Stomach (tissue), 9 donors: ENCODE measurements around the gene TNPO3. TPM values are rescaled to one million over a fixed set of nuclear protein-coding genes. Genes with fewer than 3 reads are reported as not detected.
A peak's percentile ranks its signal among the peaks of the same experiment; 100 is the strongest.

Source experiments
- DNase-seq, 2 donors: peaks; one replicate each; pipeline versions ENCODE4 v3.0.0 to v3.0.0-alpha.2; 2013 to 2019
- H3K27ac ChIP-seq, 5 donors: fragments of 200-600 bp in 4 of 5; sonication (generic) in 4 of 5; one replicate each; pipeline ENCODE4 v1.5.1; 2013 to 2019; ENCODE audit warnings: mild to moderate bottlenecking in 1 of 5, moderate library complexity in 1 of 5
- H3K27me3 ChIP-seq, 3 donors: fragments of 200-600 bp; sonication (generic); one replicate each; pipeline ENCODE4 v1.5.1; 2017 to 2019; ENCODE audit warnings: mixed run types in 1 of 3
- H3K36me3 ChIP-seq, 4 donors: fragments of 200-600 bp; sonication (generic); 1 replicate in 3 of 4; 2 replicates in 1 of 4; pipeline ENCODE4 v1.5.1; 2016 to 2019
- H3K4me1 ChIP-seq, 4 donors: fragments of 200-600 bp; sonication (generic); one replicate each; pipeline ENCODE4 v1.5.1; 2016 to 2019
- H3K4me3 ChIP-seq, 4 donors: fragments of 200-600 bp; sonication (generic) in 3 of 4; one replicate each; pipeline ENCODE4 v1.5.1; 2016 to 2019; ENCODE audit warnings: mild to moderate bottlenecking in 1 of 4
- H3K9me3 ChIP-seq, 4 donors: fragments of 200-600 bp; sonication (generic); one replicate each; pipeline ENCODE4 v1.5.1; 2016 to 2019
- CTCF ChIP-seq, 7 experiments: fragments of 450-650 bp in 4 of 7; fragments of 200-600 bp in 3 of 7; sonication (generic) in 3 of 7; IDR thresholded peaks; one replicate each; pipeline ENCODE4 v1.5.1; 2016 to 2019; ENCODE audit warnings: antibody characterized with exemption in 7 of 7, control low read depth in 2 of 7, mild to moderate bottlenecking in 1 of 7
- EP300 ChIP-seq: sonication (generic); formaldehyde crosslinking; IDR thresholded peaks from one replicate; pipeline ENCODE4 v1.6.1; 2017; ENCODE audit warnings: antibody characterized with exemption
- POLR2A ChIP-seq, 4 donors: fragments of 450-650 bp; IDR thresholded peaks; one replicate each; pipeline ENCODE4 v1.6.1; 2016; ENCODE audit warnings: antibody characterized with exemption in 4 of 4, control low read depth in 2 of 4, mild to moderate bottlenecking in 1 of 4, moderate library complexity in 1 of 4
- POLR2AphosphoS5 ChIP-seq, 3 donors: sonication (generic); formaldehyde crosslinking; IDR thresholded peaks; one replicate each; pipeline ENCODE4 v1.6.1; 2016; ENCODE audit warnings: antibody characterized with exemption in 3 of 3
- WGBS, 5 donors: extraction: QIAGEN DNeasy Blood & Tissue Kit in 3 of 5; methylation state at CpG; one replicate each; pipeline versions ENCODE4 v1.1.5 to v1.1.7; 2013 to 2018; 5-methylcytosine and 5-hydroxymethylcytosine counted together
- intact Hi-C: fragments of 100-400 bp; cut with DNase I; formaldehyde crosslinking; loops from one replicate; pipeline ENCODE4 v1.15.1; 2023; ENCODE audit warnings: low total_unique reads
- polyA plus RNA-seq, 3 donors: library from polyadenylated mRNA; stranded (reverse); fragments of 200-250 nt; gene quantifications; one replicate each; pipeline ENCODE4 v1.2.3, GENCODE V29; 2013
- total RNA-seq, 5 donors: library from RNA; depleted of rRNA; stranded (reverse); fragments of >200 nt; gene quantifications; one replicate each; pipeline versions ENCODE4 v1.1.0 to v1.2.3, GENCODE V29; 2014 to 2016
- donor health status: healthy with polysubstance abuse.
- donor health status: Bipolar disorder and iron deficiency.
- donor health status: healthy.

TNPO3 gene
- total and polyA plus RNA-seq, 8 donors, result 10.7 to 63.8 (median 19.6) TPM

- H3K4me1 ChIP-seq, result no peaks in the 10 kb centered on the region
- no peak for TF ChIP-seq POLR2A (IDR thresholded peaks at IDR 0.05)
- TF ChIP-seq POLR2AphosphoS5 (IDR thresholded peaks at IDR 0.05), result no peak
- TF ChIP-seq CTCF (IDR thresholded peaks at IDR 0.05), result no peak
- TF ChIP-seq EP300, result no peak
- 90 to 97% (median 93%) methylated on average over 4 of the region's 4 CpGs for WGBS, 5 donors
- DNase-seq, result no peak
- H3K9me3 ChIP-seq, result no peaks in the 10 kb centered on the region
- no peak overlapping the region for H3K4me3 ChIP-seq
- H3K36me3 ChIP-seq, result peaks cover 49 to 95% (median 92%) of the 10 kb centered on the region in 4 donors
- no peaks in the 10 kb centered on the region for H3K27me3 ChIP-seq
- no peak overlapping the region for H3K27ac ChIP-seq
- intact Hi-C loops, result no loop called here
Observed at GRCh38 chr7:128959296-128959695, 95.6 kb downstream of the TNPO3 start.

- H3K9me3 ChIP-seq, result no peaks in the 10 kb centered on the region
- no peak for DNase-seq
- intact Hi-C loops, result no loop called here
Observed at GRCh38 chr7:128955981-128956380, 98.9 kb downstream of the TNPO3 start.

GRCh38 chr7:128954830-128955802 is 99.8 kb downstream of the TNPO3 start:
- Histone ChIP-seq H3K36me3 (peaks cover 48 to 95% (median 90%) of the 10 kb centered on the region in 4 donors), H3K27ac (peak overlapping the region in 1 of 5 donors; percentile 22), H3K27me3 (no peaks in the 10 kb centered on the region), H3K4me1 (no peaks in the 10 kb centered on the region), H3K4me3 (no peak overlapping the region), H3K9me3 (no peaks in the 10 kb centered on the region)
- WGBS, 5 donors, result 66 to 75% (median 71%) methylated on average over 15 of the region's 15 CpGs
- TF ChIP-seq CTCF (IDR thresholded peaks at IDR 0.05), result no peak
- TF ChIP-seq EP300, result no peak
- TF ChIP-seq POLR2A (IDR thresholded peaks at IDR 0.05), result no peak
- TF ChIP-seq POLR2AphosphoS5 (IDR thresholded peaks at IDR 0.05), result no peak
- DNase-seq, result no peak
- intact Hi-C loops, result no loop called here

More at GRCh38 chr7:128955981-128956380, 98.9 kb downstream of the TNPO3 start:
- Histone ChIP-seq H3K4me3 (no peak overlapping the region), H3K4me1 (no peaks in the 10 kb centered on the region), H3K27ac (no peak overlapping the region), H3K36me3 (peaks cover 46 to 97% (median 95%) of the 10 kb centered on the region in 4 donors), H3K27me3 (no peaks in the 10 kb centered on the region)
- no peak for TF ChIP-seq POLR2AphosphoS5 (IDR thresholded peaks at IDR 0.05)
- no peak for TF ChIP-seq POLR2A (IDR thresholded peaks at IDR 0.05)
- no peak for TF ChIP-seq EP300
- TF ChIP-seq CTCF (IDR thresholded peaks at IDR 0.05), result no peak

- Histone ChIP-seq H3K36me3 (peaks cover 41 to 86% (median 84%) of the 10 kb centered on the region in 4 donors), H3K27me3 (no peaks in the 10 kb centered on the region), H3K4me1 (no peaks in the 10 kb centered on the region), H3K4me3 (no peak overlapping the region), H3K27ac (no peak overlapping the region), H3K9me3 (no peaks in the 10 kb centered on the region)
- TF ChIP-seq POLR2A (IDR thresholded peaks at IDR 0.05), result no peak
- no peak for TF ChIP-seq EP300
- TF ChIP-seq CTCF (IDR thresholded peaks at IDR 0.05), result no peak
- TF ChIP-seq POLR2AphosphoS5 (IDR thresholded peaks at IDR 0.05), result no peak
- DNase-seq, result no peak
- intact Hi-C loops, result no loop called here
- WGBS, 5 donors, result 86 to 96% (median 90%) methylated on average over 2 of the region's 2 CpGs
Observed at GRCh38 chr7:128954150-128954549, 100.8 kb downstream of the TNPO3 start.
